ENCODE results near the gene DLK2. TPM values are rescaled to one million over a fixed set of nuclear protein-coding genes. Genes with fewer than 3 reads are reported as not detected.

DLK2 gene
- total RNA-seq, 2 donors from 2014 or later: not detected

GRCh38 chr6:43493833-43494232 is 38.5 kb upstream of the DLK2 start:
- peaks cover 16% of the 10 kb centered on the region for H3K36me3 ChIP-seq (ENCODE audit: control insufficient read depth, insufficient read depth, low read length)
- H3K27me3 ChIP-seq (ENCODE audit: control insufficient read depth, insufficient read depth, low read length, poor library complexity, severe bottlenecking): no peaks in the 10 kb centered on the region
- no peak overlapping the region for H3K27ac ChIP-seq (ENCODE audit: low read depth, low read length)
- 91 to 98% methylated on average over 6 to 7 of the region's 7 CpGs for WGBS, 2 experiments (ENCODE audit: insufficient coverage in 1 of 2, insufficient read length in 1 of 2)
- H3K9ac ChIP-seq (ENCODE audit: extremely low read depth, low read length, poor library complexity, severe bottlenecking): no peak overlapping the region
- no peaks in the 10 kb centered on the region for H3K4me1 ChIP-seq (ENCODE audit: control insufficient read depth, insufficient read depth, low read length)
- H3K4me3 Mint-ChIP-seq: no peak overlapping the region
- no peaks in the 10 kb centered on the region for H3K9me3 ChIP-seq (ENCODE audit: control insufficient read depth, low read length)
- TF ChIP-seq CTCF (conservative IDR thresholded peaks at IDR 0.05): no peak
- H3K27me3 Mint-ChIP-seq (ENCODE audit: insufficient read depth): no peaks in the 10 kb centered on the region
- peaks cover 17% of the 10 kb centered on the region for H3K4me1 Mint-ChIP-seq
- H3K9me3 Mint-ChIP-seq: no peaks in the 10 kb centered on the region
- H3K36me3 Mint-ChIP-seq (ENCODE audit: low read depth): peaks cover 12% of the 10 kb centered on the region
- H3K4me3 ChIP-seq (ENCODE audit: low read length): no peak overlapping the region
- no peak overlapping the region for H3K27ac Mint-ChIP-seq
- no peak for DNase-seq

GRCh38 chr6:43493230-43493629 is 37.9 kb upstream of the DLK2 start:
- no peak for TF ChIP-seq CTCF (conservative IDR thresholded peaks at IDR 0.05)
- Mint-ChIP-seq H3K9me3 (no peaks in the 10 kb centered on the region), H3K27ac (no peak overlapping the region), H3K27me3 (ENCODE audit: insufficient read depth) (no peaks in the 10 kb centered on the region), H3K4me1 (peaks cover 17% of the 10 kb centered on the region), H3K4me3 (no peak overlapping the region), H3K36me3 (ENCODE audit: low read depth) (peaks cover 6% of the 10 kb centered on the region)
- H3K36me3 ChIP-seq (ENCODE audit: control insufficient read depth, insufficient read depth, low read length): peaks cover 10% of the 10 kb centered on the region
- H3K27me3 ChIP-seq (ENCODE audit: control insufficient read depth, insufficient read depth, low read length, poor library complexity, severe bottlenecking): no peaks in the 10 kb centered on the region
- no peaks in the 10 kb centered on the region for H3K9me3 ChIP-seq (ENCODE audit: control insufficient read depth, low read length)
- WGBS, 2 experiments (ENCODE audit: insufficient coverage in 1 of 2, insufficient read length in 1 of 2): 80 to 84% methylated on average over 2 of the region's 2 CpGs
- no peak overlapping the region for H3K27ac ChIP-seq (ENCODE audit: low read depth, low read length)
- no peak overlapping the region for H3K9ac ChIP-seq (ENCODE audit: extremely low read depth, low read length, poor library complexity, severe bottlenecking)
- DNase-seq: no peak
- no peak overlapping the region for H3K4me3 ChIP-seq (ENCODE audit: low read length)
- no peaks in the 10 kb centered on the region for H3K4me1 ChIP-seq (ENCODE audit: control insufficient read depth, insufficient read depth, low read length)

GRCh38 chr6:43492673-43493072 is 37.3 kb upstream of the DLK2 start:
- Histone ChIP-seq H3K4me1 (ENCODE audit: control insufficient read depth, insufficient read depth, low read length) (no peaks in the 10 kb centered on the region), H3K4me3 (ENCODE audit: low read length) (no peak overlapping the region), H3K27me3 (ENCODE audit: control insufficient read depth, insufficient read depth, low read length, poor library complexity, severe bottlenecking) (no peaks in the 10 kb centered on the region), H3K36me3 (ENCODE audit: control insufficient read depth, insufficient read depth, low read length) (peaks cover 4% of the 10 kb centered on the region), H3K9ac (ENCODE audit: extremely low read depth, low read length, poor library complexity, severe bottlenecking) (no peak overlapping the region), H3K9me3 (ENCODE audit: control insufficient read depth, low read length) (no peaks in the 10 kb centered on the region), H3K27ac (ENCODE audit: low read depth, low read length) (no peak overlapping the region)
- Mint-ChIP-seq H3K9me3 (no peaks in the 10 kb centered on the region), H3K36me3 (ENCODE audit: low read depth) (peaks cover 6% of the 10 kb centered on the region), H3K27me3 (ENCODE audit: insufficient read depth) (no peaks in the 10 kb centered on the region), H3K27ac (no peak overlapping the region), H3K4me3 (no peak overlapping the region), H3K4me1 (peaks cover 17% of the 10 kb centered on the region)
- TF ChIP-seq CTCF (conservative IDR thresholded peaks at IDR 0.05): no peak
- DNase-seq: no peak
- WGBS, 2 experiments (ENCODE audit: insufficient coverage in 1 of 2, insufficient read length in 1 of 2): 82 to 90% methylated on average over 2 to 3 of the region's 3 CpGs
